Germinal center (tissue), 1 donor: ENCODE results near the gene GUCD1.
"Not testable (repeated sequence)": the region's sequence is repeated elsewhere in the genome, so short reads cannot be mapped to it uniquely, and the experiment has no call there.

Experiments used
- DNase-seq: peaks from one replicate; pipeline ENCODE4 v3.0.0; 2012; ENCODE audit warnings: mixed read lengths, low spot score

GUCD1 gene

GRCh38 chr22:24554313-24555164 is at the start of gene GUCD1:
Gene GUCD1, minus strand, starts transcription at chr22:24555138. Its CDS starts 147 bp downstream, at chr22:24554991.
- DNase-seq = peak; percentile 36

- DNase-seq = not testable (repeated sequence)
Observed at GRCh38 chr22:24603770-24604629, 49.1 kb upstream of the GUCD1 start.

GRCh38 chr22:24602847-24603769 is 48.2 kb upstream of the GUCD1 start, which contains the start of gene GGT1:
Gene GGT1, plus strand, starts transcription at chr22:24603193. Its CDS starts 7,889 bp downstream, at chr22:24611082.
- not testable (repeated sequence) for DNase-seq

- DNase-seq = not testable (repeated sequence)
Observed at GRCh38 chr22:24602105-24602749, 47.3 kb upstream of the GUCD1 start.

- DNase-seq = no peak
Observed at GRCh38 chr22:24601217-24602104, 46.5 kb upstream of the GUCD1 start.

- DNase-seq = not testable (repeated sequence)
Observed at GRCh38 chr22:24599958-24600715, 45.2 kb upstream of the GUCD1 start.

GRCh38 chr22:24599514-24599913 is 44.6 kb upstream of the GUCD1 start:
- DNase-seq = no peak

GRCh38 chr22:24597076-24597475 is 42.1 kb upstream of the GUCD1 start:
- DNase-seq = not testable (repeated sequence)

- no peak for DNase-seq
Observed at GRCh38 chr22:24595863-24596262, 40.9 kb upstream of the GUCD1 start.

GRCh38 chr22:24595228-24595627 is 40.3 kb upstream of the GUCD1 start:
- no peak for DNase-seq

GRCh38 chr22:24594569-24595120 is 39.7 kb upstream of the GUCD1 start:
- DNase-seq = no peak

GRCh38 chr22:24593836-24594568 is 39.1 kb upstream of the GUCD1 start:
- no peak for DNase-seq

GRCh38 chr22:24593559-24593835 is 38.6 kb upstream of the GUCD1 start:
- not testable (repeated sequence) for DNase-seq

GRCh38 chr22:24592851-24593558 is 38.1 kb upstream of the GUCD1 start, which contains the start of gene LRRC75B:
Gene LRRC75B, minus strand, starts transcription at chr22:24593073. Its CDS starts 34 bp downstream, at chr22:24593039.
- peak; percentile 75 for DNase-seq

GRCh38 chr22:24592058-24592850 is 37.3 kb upstream of the GUCD1 start:
- no peak for DNase-seq

GRCh38 chr22:24591286-24591830 is 36.4 kb upstream of the GUCD1 start:
- DNase-seq = no peak
